HEK293T (cell line): ENCODE measurements around the gene KCNJ11.

Experiments used
- CTCF ChIA-PET: fragments of 350-600 bp; formaldehyde crosslinking; extraction: SDS; loops from one replicate; lab custom pipeline; 2021; ENCODE audit warnings: antibody characterized with exemption, inconsistent platforms; lab: Yijun Ruan, JAX
- POLR2A ChIA-PET: fragments of 350-600 bp; formaldehyde crosslinking; extraction: SDS; loops from one replicate; lab custom pipeline; 2020; ENCODE audit warnings: antibody characterized with exemption, inconsistent platforms; lab: Yijun Ruan, JAX
- DNase-seq: peaks from one replicate; pipeline ENCODE4 v3.0.0; 2012; ENCODE audit warnings: mixed read lengths; ENCODE audit errors: extremely low spot score
- ARNT ChIP-seq: fragments of 450-650 bp; IDR thresholded peaks from 2 replicates; pipeline ENCODE4 v1.6.1; 2017; ENCODE audit warnings: mild to moderate bottlenecking
- BHLHE40 ChIP-seq: fragments of 450-650 bp; IDR thresholded peaks from 2 replicates; pipeline ENCODE4 v1.6.1; 2016; ENCODE audit warnings: mild to moderate bottlenecking, moderate library complexity, borderline replicate concordance
- CTBP1 ChIP-seq: fragments of 450-650 bp; IDR thresholded peaks from 2 replicates; pipeline ENCODE4 v1.6.1; 2016; ENCODE audit warnings: borderline replicate concordance
- ELF4 ChIP-seq: fragments of 450-650 bp; IDR thresholded peaks from 2 replicates; pipeline ENCODE4 v1.6.1; 2017; ENCODE audit warnings: antibody characterized with exemption
- FOXA1 ChIP-seq: fragments of 450-650 bp; IDR thresholded peaks from 2 replicates; pipeline ENCODE4 v1.6.1; 2016; ENCODE audit warnings: mild to moderate bottlenecking
- FOXK2 ChIP-seq: fragments of 450-650 bp; IDR thresholded peaks from 2 replicates; pipeline ENCODE4 v1.6.1; 2016; ENCODE audit warnings: mild to moderate bottlenecking
- FOXM1 ChIP-seq: fragments of 450-650 bp; IDR thresholded peaks from 2 replicates; pipeline ENCODE4 v1.6.1; 2017; ENCODE audit warnings: mild to moderate bottlenecking, borderline replicate concordance
- HDGF ChIP-seq: fragments of 450-650 bp; IDR thresholded peaks from 2 replicates; pipeline ENCODE4 v1.6.1; 2017; ENCODE audit warnings: antibody characterized with exemption, borderline replicate concordance
- L3MBTL2 ChIP-seq: fragments of 450-650 bp; conservative IDR thresholded peaks from 2 replicates; pipeline ENCODE4 v1.6.1; 2016; ENCODE audit warnings: mild to moderate bottlenecking
- LEF1 ChIP-seq: fragments of 450-650 bp; IDR thresholded peaks from 2 replicates; pipeline ENCODE4 v1.6.1; 2017; ENCODE audit warnings: mild to moderate bottlenecking, borderline replicate concordance
- NFRKB ChIP-seq: fragments of 450-650 bp; IDR thresholded peaks from 2 replicates; pipeline ENCODE4 v1.6.1; 2016; ENCODE audit warnings: mild to moderate bottlenecking, moderate library complexity
- PKNOX1 ChIP-seq: fragments of 450-650 bp; IDR thresholded peaks from 2 replicates; pipeline ENCODE4 v1.6.1; 2016
- SP1 ChIP-seq: fragments of 450-650 bp; IDR thresholded peaks from 2 replicates; pipeline ENCODE4 v1.6.1; 2017
- SUZ12 ChIP-seq: fragments of 450-650 bp; IDR thresholded peaks from 2 replicates; pipeline ENCODE4 v1.6.1; 2016; ENCODE audit warnings: mild to moderate bottlenecking
- TARDBP ChIP-seq: fragments of 450-650 bp; IDR thresholded peaks from 2 replicates; pipeline ENCODE4 v1.6.1; 2016
- ZNF384 ChIP-seq: fragments of 450-650 bp; IDR thresholded peaks from 2 replicates; pipeline ENCODE4 v1.6.1; 2016

KCNJ11 gene

GRCh38 chr11:17392872-17393271, 4.4 kb upstream of the KCNJ11 start:
- CTCF ChIA-PET, result no interaction called here

GRCh38 chr11:17391493-17392355, 3.3 kb upstream of the KCNJ11 start:
- ChIA-PET POLR2A (no interaction called here), CTCF (interaction anchor here (0.7 kb wide), 1 partner anchor 1538 kb away, joined by 3 read pairs; no protein-coding TSS in a partner anchor)
- TF ChIP-seq FOXA1 (no peak), SP1 (no peak)
- no peak for DNase-seq

More at GRCh38 chr11:17392872-17393271, 4.4 kb upstream of the KCNJ11 start:
- POLR2A ChIA-PET, result no interaction called here
- DNase-seq, result no peak
- TF ChIP-seq PKNOX1, result no peak
- no peak for TF ChIP-seq L3MBTL2
- TF ChIP-seq NFRKB, result no peak
- no peak for TF ChIP-seq SUZ12
- no peak for TF ChIP-seq HDGF
- no peak for TF ChIP-seq LEF1
- TF ChIP-seq FOXA1, result no peak
- TF ChIP-seq ELF4, result no peak
- no peak for TF ChIP-seq ARNT

- CTCF ChIA-PET, result interaction anchor here (0.9 to 2.1 kb wide), 2 partner anchors 118 to 138 kb away, joined by 3 to 18 read pairs; no protein-coding TSS in a partner anchor
- POLR2A ChIA-PET, result no interaction called here
- no peak for DNase-seq
- TF ChIP-seq ELF4, result no peak
- no peak for TF ChIP-seq SP1
- no peak for TF ChIP-seq ZNF384
- no peak for TF ChIP-seq TARDBP
- TF ChIP-seq ARNT, result no peak
- no peak for TF ChIP-seq PKNOX1
- TF ChIP-seq NFRKB, result no peak
- TF ChIP-seq CTBP1, result no peak
- TF ChIP-seq SUZ12, result no peak
- no peak for TF ChIP-seq FOXM1
- TF ChIP-seq LEF1, result no peak
- TF ChIP-seq L3MBTL2, result no peak
- TF ChIP-seq HDGF, result no peak
- TF ChIP-seq FOXA1, result no peak
Observed at GRCh38 chr11:17389957-17390649, 1.6 kb upstream of the KCNJ11 start.

GRCh38 chr11:17389211-17389956, 925 bp upstream of the KCNJ11 start:
- CTCF ChIA-PET, result interaction anchor here (0.6 to 2.1 kb wide), 5 partner anchors 116 to 601 kb away, joined by 3 to 18 read pairs (median 3); no protein-coding TSS in a partner anchor
- POLR2A ChIA-PET, result no interaction called here
- TF ChIP-seq L3MBTL2 (peak; percentile 22; the same call in 1 of the 2 replicates), TARDBP (no peak), ZNF384 (no peak), CTBP1 (no peak), HDGF (no peak)
- DNase-seq, result peak; percentile 90

- POLR2A ChIA-PET, result no interaction called here
- DNase-seq, result no peak
- TF ChIP-seq ARNT (no peak), TARDBP (no peak), LEF1 (no peak), ZNF384 (no peak), SUZ12 (no peak)
- CTCF ChIA-PET, result interaction anchor here (0.8 kb wide), 1 partner anchor 126 kb away, joined by 4 read pairs; no protein-coding TSS in a partner anchor
Observed at GRCh38 chr11:17387811-17388210, 648 bp downstream of the KCNJ11 start.

- POLR2A ChIA-PET, result no interaction called here
- no peak for DNase-seq
- CTCF ChIA-PET, result interaction anchor here (0.6 to 1.4 kb wide), 12 partner anchors 33 to 451 kb away, joined by 3 to 9 read pairs (median 4); partner anchors contain the start of gene OTOG
- TF ChIP-seq FOXA1 (no peak), SP1 (no peak), ARNT (no peak), BHLHE40 (no peak), FOXK2 (no peak), TARDBP (no peak), NFRKB (no peak), SUZ12 (no peak), L3MBTL2 (no peak), HDGF (no peak), LEF1 (no peak), ELF4 (no peak), PKNOX1 (no peak), ZNF384 (no peak), FOXM1 (no peak), CTBP1 (no peak)
Observed at GRCh38 chr11:17387254-17387653, 1.2 kb downstream of the KCNJ11 start.
